Body of pancreas (tissue), 4 donors: ENCODE results near the gene ARSB.

Experiments used
- POLR2A ChIP-seq, 3 donors: fragments of 450-650 bp; IDR thresholded peaks; one replicate each; pipeline ENCODE4 v1.6.1; 2016; ENCODE audit warnings: antibody characterized with exemption in 3 of 3, mild to moderate bottlenecking in 2 of 3
- TF ChIP-seq, protein P1 (sequence below), 7 experiments: fragments of 450-650 bp in 4 of 7; fragments of 200-600 bp in 3 of 7; sonication (generic) in 3 of 7; IDR thresholded peaks; one replicate each; pipeline ENCODE4 v1.5.1; 2016 to 2019; ENCODE audit warnings: antibody characterized with exemption in 7 of 7

DNA sequence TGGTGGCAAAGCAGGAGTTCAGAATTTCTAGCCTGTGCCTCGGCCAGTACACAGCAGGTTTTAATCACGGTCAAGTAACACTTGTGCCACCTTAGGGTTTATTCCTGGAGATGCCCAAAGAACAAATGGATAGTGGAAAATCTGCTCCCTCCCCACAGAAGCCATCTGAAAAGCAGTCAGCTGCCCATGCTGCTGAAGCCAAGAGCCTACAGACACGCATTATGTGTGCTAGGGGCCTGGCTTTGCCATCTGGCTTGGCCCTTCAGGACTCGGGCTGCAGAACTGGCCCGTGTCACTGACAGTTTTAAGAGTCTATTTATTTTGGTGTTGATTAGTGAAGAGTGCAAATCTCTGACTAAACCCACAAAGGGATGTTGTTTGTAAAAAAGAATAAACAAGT lies 11.1 kb downstream of the ARSB start:
- TF ChIP-seq, protein P1, sequence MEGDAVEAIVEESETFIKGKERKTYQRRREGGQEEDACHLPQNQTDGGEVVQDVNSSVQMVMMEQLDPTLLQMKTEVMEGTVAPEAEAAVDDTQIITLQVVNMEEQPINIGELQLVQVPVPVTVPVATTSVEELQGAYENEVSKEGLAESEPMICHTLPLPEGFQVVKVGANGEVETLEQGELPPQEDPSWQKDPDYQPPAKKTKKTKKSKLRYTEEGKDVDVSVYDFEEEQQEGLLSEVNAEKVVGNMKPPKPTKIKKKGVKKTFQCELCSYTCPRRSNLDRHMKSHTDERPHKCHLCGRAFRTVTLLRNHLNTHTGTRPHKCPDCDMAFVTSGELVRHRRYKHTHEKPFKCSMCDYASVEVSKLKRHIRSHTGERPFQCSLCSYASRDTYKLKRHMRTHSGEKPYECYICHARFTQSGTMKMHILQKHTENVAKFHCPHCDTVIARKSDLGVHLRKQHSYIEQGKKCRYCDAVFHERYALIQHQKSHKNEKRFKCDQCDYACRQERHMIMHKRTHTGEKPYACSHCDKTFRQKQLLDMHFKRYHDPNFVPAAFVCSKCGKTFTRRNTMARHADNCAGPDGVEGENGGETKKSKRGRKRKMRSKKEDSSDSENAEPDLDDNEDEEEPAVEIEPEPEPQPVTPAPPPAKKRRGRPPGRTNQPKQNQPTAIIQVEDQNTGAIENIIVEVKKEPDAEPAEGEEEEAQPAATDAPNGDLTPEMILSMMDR (IDR thresholded peaks at IDR 0.05) = no peak
- TF ChIP-seq POLR2A (IDR thresholded peaks at IDR 0.05) = no peak
